HepG2 (cell line): ENCODE results near the gene PRTN3. TPM values are rescaled to one million over a fixed set of nuclear protein-coding genes. Genes with fewer than 3 reads are reported as not detected.
A peak's percentile ranks its signal among the peaks of the same experiment; 100 is the strongest.

Source experiments
- E2F5 ChIP-seq: sonication (generic); formaldehyde crosslinking; conservative IDR thresholded peaks from 2 replicates; pipeline ENCODE4 v1.4.0; 2020; ENCODE audit warnings: missing genetic modification reagents
- FOXA3 ChIP-seq: IDR thresholded peaks from 2 replicates; pipeline ENCODE4 v1.6.1; 2016; ENCODE audit warnings: missing genetic modification reagents, missing compliant biosample characterization
- FOXK1 ChIP-seq: sonication (generic); formaldehyde crosslinking; IDR thresholded peaks from 2 replicates; pipeline ENCODE4 v1.4.0; 2020; ENCODE audit warnings: low read depth, missing genetic modification reagents, borderline replicate concordance
- HMGXB3 ChIP-seq: sonication (generic); formaldehyde crosslinking; IDR thresholded peaks from 2 replicates; pipeline ENCODE4 v1.4.0; 2020; ENCODE audit warnings: missing genetic modification reagents, borderline replicate concordance
- HOXA9 ChIP-seq: sonication (generic); formaldehyde crosslinking; IDR thresholded peaks from 2 replicates; pipeline ENCODE4 v1.8.1; 2022; ENCODE audit warnings: missing genetic modification reagents, mild to moderate bottlenecking, moderate library complexity, borderline replicate concordance
- KDM6A ChIP-seq: IDR thresholded peaks from 2 replicates; pipeline ENCODE4 v1.6.1; 2016; ENCODE audit warnings: low read depth
- MZF1 ChIP-seq: sonication (generic); formaldehyde crosslinking; IDR thresholded peaks from 2 replicates; pipeline ENCODE4 v1.8.1; 2023; ENCODE audit warnings: mild to moderate bottlenecking, missing genetic modification reagents, borderline replicate concordance
- ZBTB40 ChIP-seq, 2 experiments: fragments of 450-650 bp in 1 of 2; sonication (generic) in 1 of 2; formaldehyde crosslinking in 1 of 2; IDR thresholded peaks; 2 replicates each; pipeline versions ENCODE4 v1.6.1 to v1.8.0; 2016 to 2022; ENCODE audit warnings: antibody characterized with exemption in 1 of 2, mild to moderate bottlenecking in 1 of 2, missing genetic modification reagents in 1 of 2
- ZFP91 ChIP-seq: sonication (generic); formaldehyde crosslinking; IDR thresholded peaks from 2 replicates; pipeline ENCODE4 v1.9.0; 2022; ENCODE audit warnings: missing genetic modification reagents, mild to moderate bottlenecking, borderline replicate concordance
- ZKSCAN1 ChIP-seq: fragments of 150-350 bp; IDR thresholded peaks from 2 replicates; pipeline ENCODE4 v1.6.1; 2014; ENCODE audit warnings: low read length
- ZNF136 ChIP-seq: sonication (generic); formaldehyde crosslinking; IDR thresholded peaks from 2 replicates; pipeline ENCODE4 v1.8.1; 2022; ENCODE audit warnings: low read depth, mild to moderate bottlenecking, moderate library complexity, missing genetic modification reagents
- ZNF296 ChIP-seq: sonication (generic); formaldehyde crosslinking; conservative IDR thresholded peaks from 2 replicates; pipeline ENCODE4 v1.5.0; 2020; ENCODE audit warnings: mild to moderate bottlenecking, missing genetic modification reagents
- polyA plus RNA-seq, 8 experiments: library from polyadenylated mRNA; depleted of rRNA in 3 of 8; stranded (reverse) in 7 of 8; unstranded in 1 of 8; fragments of >200 nt; fragmentation: Illumina TruSeq in 4 of 8; extraction: Trizol in 4 of 8; gene quantifications; 2 replicates each; pipeline versions ENCODE4 v1.2.1 to v1.2.3, GENCODE V29; 2011 to 2016; ENCODE audit warnings: low read depth in 4 of 8, missing spikeins in 1 of 8, mixed read lengths in 1 of 8; ENCODE audit not compliant: insufficient read depth in 1 of 8
- total RNA-seq, 5 experiments: library from RNA; depleted of rRNA; stranded (reverse); fragments of >200 nt; fragmentation: Illumina TruSeq; extraction: Trizol; gene quantifications; 2 replicates each; pipeline ENCODE4 v1.2.3, GENCODE V29; 2016; ENCODE audit warnings: low read depth in 1 of 5

PRTN3 gene
- total and polyA plus RNA-seq, 2 of the 13 experiments (the other 11 are each of a cell fraction or from before 2014, with no cell fraction given): not detected

GRCh38 chr19:800360-801029, 40.3 kb upstream of the PRTN3 start (continued):
- TF ChIP-seq ZBTB40 (IDR thresholded peaks at IDR 0.05): no peak
- TF ChIP-seq ZBTB40 (CRISPR knock-in tag; IDR thresholded peaks at IDR 0.05): no peak
- no peak for TF ChIP-seq ZNF296 (CRISPR knock-in tag)
- no peak for TF ChIP-seq HMGXB3 (CRISPR knock-in tag)
- peak; percentile 19; the same call in 1 of the 2 replicates for TF ChIP-seq FOXA3 (CRISPR knock-in tag)
- TF ChIP-seq ZFP91 (CRISPR knock-in tag): no peak; the same call in 1 of the 2 replicates
- TF ChIP-seq ZKSCAN1: no peak
- no peak for TF ChIP-seq ZNF136 (CRISPR knock-in tag)
- TF ChIP-seq FOXK1 (CRISPR knock-in tag): no peak
- TF ChIP-seq MZF1 (CRISPR knock-in tag): no peak
- no peak for TF ChIP-seq E2F5 (CRISPR knock-in tag)
- TF ChIP-seq KDM6A (CRISPR knock-in tag): no peak
- no peak for TF ChIP-seq HOXA9
